Measurements from ENCODE around the gene TULP1.

DNA sequence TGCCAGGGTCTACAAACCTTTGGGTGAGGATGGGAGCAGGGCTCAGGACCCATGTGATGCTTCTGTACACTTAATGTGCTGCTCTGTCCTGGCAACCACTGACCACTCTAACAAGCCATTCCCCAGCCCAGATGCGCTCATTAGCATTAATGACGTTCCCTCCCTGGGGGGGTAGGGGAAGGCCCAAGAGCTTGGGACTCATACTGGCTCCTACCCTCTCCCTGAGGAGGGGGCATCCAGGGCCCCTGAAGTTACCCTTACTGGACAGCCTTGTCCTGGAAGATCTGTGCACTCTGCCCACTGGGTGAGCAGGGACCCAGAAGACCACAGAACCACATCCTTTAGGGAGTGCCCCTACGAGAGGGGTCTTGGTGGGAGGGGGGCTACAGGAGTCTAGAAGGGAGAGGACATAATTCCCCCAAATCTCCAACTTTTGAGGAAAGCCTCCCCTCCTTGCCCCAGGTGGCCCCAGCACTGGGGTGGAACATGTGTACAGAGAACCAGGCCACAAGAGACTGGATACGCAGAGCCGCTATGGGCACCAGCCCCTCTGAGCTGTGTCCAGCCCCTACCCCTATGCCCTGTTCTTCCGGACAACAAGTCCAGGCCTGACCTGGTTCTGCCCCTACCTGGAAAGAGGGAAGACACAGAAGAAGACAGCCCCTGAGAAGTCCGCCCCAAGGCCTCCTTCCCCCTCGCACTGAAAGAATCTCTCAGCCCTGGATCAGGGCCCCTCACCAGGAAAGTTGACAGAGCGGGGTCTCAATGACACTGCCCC, 17.2 kb downstream of the TULP1 start:
- no peak for TF ChIP-seq SUZ12 (IDR thresholded peaks at IDR 0.05; ENCODE audit: extremely low read depth, insufficient read depth, insufficient read length)
- no peak for TF ChIP-seq ZNF274 (IDR thresholded peaks at IDR 0.05; ENCODE audit: low read depth, low read length)
- TF ChIP-seq YY1 (IDR thresholded peaks at IDR 0.05; ENCODE audit: insufficient read depth, insufficient read length): no peak
